ENCODE measurements around the gene EPHA8. TPM values are rescaled to one million over a fixed set of nuclear protein-coding genes. Genes with fewer than 3 reads are reported as not detected.

The EPHA8 gene
- total and polyA plus RNA-seq, 9 of the 15 experiments (the other 6 are each of a cell fraction or from before 2014, with no cell fraction given): not detected

- CTCF ChIA-PET (ENCODE audit: low intra/inter-chr PET ratio): interaction anchor here (1.7 kb wide), 1 partner anchor 106 kb away, joined by 3 read pairs; no protein-coding TSS in a partner anchor
- H3K79me2 ChIP-seq (ENCODE audit: control insufficient read depth, insufficient read depth, low read length): no peaks in the 10 kb centered on the region
- no peak overlapping the region for H3K4me2 ChIP-seq (ENCODE audit: insufficient read depth, low read length)
- no TSS peak for BruUV-seq (replicated peaks)
- in situ Hi-C loops (cut with MboI) (no loop called here), intact Hi-C loops (cut with micrococcal nuclease) (loop anchor here (5.0 kb wide), 1 partner anchor 116 kb away; the partner anchor contains the start of gene C1QC)
- H4K20me1 ChIP-seq (replicated peaks; ENCODE audit: control insufficient read depth, insufficient read depth, low read length): peaks cover 4% of the 10 kb centered on the region
- no peaks in the 10 kb centered on the region for H3K27me3 ChIP-seq (ENCODE audit: control insufficient read depth in 2 of 2, insufficient read depth in 2 of 2, low read length in 2 of 2)
- DNase-seq (ENCODE audit: extremely low read depth in 1 of 4, low spot score in 3 of 4) (no peak), FAIRE-seq (no peak), ATAC-seq (no peak)
- no peaks in the 10 kb centered on the region for H3K9me1 ChIP-seq (ENCODE audit: control insufficient read depth, insufficient read depth, low read length)
- WGBS (ENCODE audit: insufficient coverage, low coverage, missing lambda C conversion rate): 86% methylated on average over 11 of the region's 11 CpGs
- no peak overlapping the region for H3K27ac ChIP-seq (ENCODE audit: extremely low read depth, low read depth, low read length)
- H3K36me3 ChIP-seq (ENCODE audit: control insufficient read depth, insufficient read depth, low read length): peaks cover 59% of the 10 kb centered on the region
- POLR2A ChIA-PET: interaction anchor here (0.6 to 0.7 kb wide), 2 partner anchors 13 to 270 kb away, joined by 3 read pairs; no protein-coding TSS in a partner anchor
- peaks cover 0 to 2% of the 10 kb centered on the region in 2 experiments; a peak in 1 of 5 replicates for H3K4me1 ChIP-seq (replicated peaks in 1 of 2; ENCODE audit: control insufficient read depth in 2 of 2, insufficient read depth in 2 of 2, low read length in 2 of 2)
- H2AFZ ChIP-seq (ENCODE audit: low read depth, low read length): no peak overlapping the region
- no peak overlapping the region for H3K4me3 ChIP-seq
- no peak overlapping the region for H3K9ac ChIP-seq (ENCODE audit: insufficient read depth in 1 of 2, low read depth in 2 of 2, low read length in 2 of 2)
- H3K9me3 ChIP-seq (replicated peaks; ENCODE audit: control insufficient read depth, insufficient read depth, low read depth, low read length): no peaks in the 10 kb centered on the region
- no peak for TF ChIP-seq ATF2 (CRISPR knock-in tag; IDR thresholded peaks at IDR 0.05)
Observed at GRCh38 chr1:22526098-22526497, 37.2 kb upstream of the EPHA8 start.

GRCh38 chr1:22526677-22527076 lies 36.6 kb upstream of the EPHA8 start:
- Histone ChIP-seq H3K27me3 (ENCODE audit: control insufficient read depth in 2 of 2, insufficient read depth in 2 of 2, low read length in 2 of 2) (no peaks in the 10 kb centered on the region), H3K9me1 (ENCODE audit: control insufficient read depth, insufficient read depth, low read length) (no peaks in the 10 kb centered on the region), H3K4me2 (ENCODE audit: insufficient read depth, low read length) (no peak overlapping the region), H3K79me2 (ENCODE audit: control insufficient read depth, insufficient read depth, low read length) (no peaks in the 10 kb centered on the region), H3K4me1 (replicated peaks in 1 of 2; ENCODE audit: control insufficient read depth in 2 of 2, insufficient read depth in 2 of 2, low read length in 2 of 2) (peaks cover 0 to 2% of the 10 kb centered on the region in 2 experiments; a peak in 1 of 5 replicates), H4K20me1 (replicated peaks; ENCODE audit: control insufficient read depth, insufficient read depth, low read length) (peaks cover 3% of the 10 kb centered on the region), H3K36me3 (ENCODE audit: control insufficient read depth, insufficient read depth, low read length) (peaks cover 53% of the 10 kb centered on the region), H3K9ac (ENCODE audit: insufficient read depth in 1 of 2, low read depth in 2 of 2, low read length in 2 of 2) (no peak overlapping the region), H3K9me3 (replicated peaks; ENCODE audit: control insufficient read depth, insufficient read depth, low read depth, low read length) (no peaks in the 10 kb centered on the region), H3K27ac (ENCODE audit: extremely low read depth, low read depth, low read length) (no peak overlapping the region), H2AFZ (ENCODE audit: low read depth, low read length) (no peak overlapping the region), H3K4me3 (no peak overlapping the region)
- DNase-seq (ENCODE audit: extremely low read depth in 1 of 4, low spot score in 3 of 4) (no peak), FAIRE-seq (no peak), ATAC-seq (no peak)
- POLR2A ChIA-PET: interaction anchor here (1.2 kb wide), 1 partner anchor 110 kb away, joined by 4 read pairs; the partner anchor contains the start of gene C1QA
- CTCF ChIA-PET (ENCODE audit: low intra/inter-chr PET ratio): interaction anchor here (1.7 kb wide), 1 partner anchor 107 kb away, joined by 3 read pairs; no protein-coding TSS in a partner anchor
- no TSS peak for BruUV-seq (replicated peaks)
- WGBS (ENCODE audit: insufficient coverage, low coverage, missing lambda C conversion rate): 81% methylated on average over 5 of the region's 5 CpGs
- in situ Hi-C loops (cut with MboI): no loop called here
- TF ChIP-seq ZNF212 (CRISPR knock-in tag; IDR thresholded peaks at IDR 0.05) (no peak), ZNF232 (CRISPR knock-in tag; IDR thresholded peaks at IDR 0.05) (no peak), THRA (IDR thresholded peaks at IDR 0.05) (no peak)
- intact Hi-C loops (cut with micrococcal nuclease): loop anchor here (5.0 kb wide), 1 partner anchor 116 kb away; the partner anchor contains the start of gene C1QC

All from K562 (cell line).